HG02885 (cell line): ENCODE results near the gene LRRIQ3.
"Not testable (repeated sequence)": the region's sequence is repeated elsewhere in the genome, so short reads cannot be mapped to it uniquely, and the experiment has no call there.

Experiments used
- ATAC-seq: cut with Tn5 transposase; IDR thresholded peaks from one replicate; pipeline ENCODE4 v1.9.1; 2021; ENCODE audit warnings: mild to moderate bottlenecking; ENCODE audit not compliant: unreplicated experiment, poor library complexity

Gene LRRIQ3

GRCh38 chr1:74197657-74198552, at the start of gene LRRIQ3, which contains the start of gene FPGT:
Gene LRRIQ3, minus strand, starts transcription at chr1:74198176. Its CDS starts 14,492 bp downstream, at chr1:74183684.
Gene FPGT, plus strand, starts transcription at chr1:74198242. Its CDS starts 37 bp downstream, at chr1:74198279.
- ATAC-seq, result peak; percentile 90

DNA sequence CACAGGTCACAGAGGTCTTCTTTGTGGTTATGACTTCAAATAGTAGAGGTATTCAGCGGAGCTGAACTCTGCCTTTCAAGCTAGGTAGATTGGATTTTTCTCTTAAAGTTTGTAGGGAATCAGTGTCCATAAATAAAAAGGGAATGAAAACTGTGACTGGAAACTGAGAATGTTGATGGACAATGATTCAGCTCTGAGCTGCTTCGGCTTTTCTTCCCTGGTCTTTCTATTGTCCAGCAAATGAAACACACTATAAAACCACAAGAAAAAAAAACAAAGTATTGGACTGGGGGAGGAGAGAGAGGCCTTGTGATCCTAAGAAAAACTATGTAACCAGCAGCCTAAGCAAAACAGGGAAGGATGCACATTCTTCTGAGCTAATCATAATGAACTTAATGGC, 48.3 kb upstream of the LRRIQ3 start:
- no peak for ATAC-seq

DNA sequence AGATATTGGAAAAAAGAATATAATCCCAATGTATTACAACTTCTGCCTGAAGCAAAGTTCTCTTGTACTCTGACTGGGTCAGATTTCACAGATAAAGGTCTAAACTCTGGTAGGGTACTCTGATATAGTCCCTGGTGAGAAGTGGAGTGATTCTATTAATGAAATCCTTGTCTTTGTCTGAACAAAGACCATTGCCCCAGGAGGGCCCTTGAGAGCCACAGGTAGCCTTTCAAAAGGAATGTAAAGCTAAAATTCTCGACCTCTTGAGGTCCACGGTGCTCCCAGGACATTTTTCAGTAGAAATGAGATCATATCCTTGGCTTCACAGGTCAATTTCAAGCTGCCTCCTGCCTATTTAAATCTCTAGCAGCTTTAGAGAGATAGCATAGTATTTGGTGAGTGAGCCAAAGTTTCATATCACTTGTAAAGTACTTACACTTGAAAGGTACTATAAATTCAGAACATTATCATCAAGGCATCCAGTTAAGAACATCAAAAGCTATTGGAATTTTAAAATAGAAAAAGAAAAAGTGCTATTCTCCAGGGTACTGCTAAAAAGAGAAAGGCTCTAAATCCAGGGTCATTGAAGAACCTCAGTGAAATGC, 47.3 kb upstream of the LRRIQ3 start:
- ATAC-seq, result no peak

GRCh38 chr1:74237787-74238186, 39.8 kb upstream of the LRRIQ3 start:
- ATAC-seq, result no peak

GRCh38 chr1:74237035-74237434, 39.1 kb upstream of the LRRIQ3 start:
- ATAC-seq, result no peak

DNA sequence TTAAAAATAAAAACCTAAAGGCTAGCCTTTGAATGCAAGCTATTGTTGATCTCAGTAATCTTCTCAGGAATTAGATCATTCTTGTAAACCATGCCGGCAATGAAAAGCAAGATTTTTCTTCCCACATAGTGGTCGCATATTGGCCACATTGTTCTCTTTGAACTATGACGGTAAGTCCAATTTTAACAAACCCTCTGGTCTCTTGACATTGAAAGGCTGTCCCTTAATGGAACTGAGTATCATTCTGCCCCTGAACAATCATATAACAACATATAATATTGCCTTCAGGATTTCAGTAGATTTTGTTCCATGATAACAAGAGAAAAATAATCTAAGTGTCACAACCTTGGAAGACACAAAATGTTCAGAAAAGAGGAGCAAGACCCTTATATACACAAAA, 38.5 kb upstream of the LRRIQ3 start:
- ATAC-seq, result no peak

DNA sequence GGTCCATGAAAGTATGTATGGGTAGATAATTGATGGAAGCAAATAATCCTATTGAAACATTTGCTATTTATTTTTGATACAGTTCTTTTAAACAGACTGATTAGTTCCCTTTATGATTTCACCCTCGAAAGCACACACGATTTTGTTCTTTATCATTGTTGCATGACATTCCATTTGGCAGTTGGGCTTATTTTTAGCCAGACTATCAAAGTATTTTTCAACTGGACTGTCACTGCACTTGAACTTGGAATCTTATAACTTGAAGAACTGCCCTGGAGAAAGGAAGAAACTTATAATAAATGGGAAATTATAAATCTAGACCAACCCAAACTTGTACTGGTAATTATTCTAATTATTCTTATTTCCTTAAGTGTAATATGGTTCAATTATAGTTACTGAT, 37.2 kb upstream of the LRRIQ3 start, which contains the start of gene TNNI3K:
TNNI3K (plus strand) TSS at position 235 of the 400 bp plus-strand sequence; CDS start at position 300, 65 bp downstream.
- no peak for ATAC-seq

GRCh38 chr1:74223453-74223852, 25.5 kb upstream of the LRRIQ3 start:
- ATAC-seq, result no peak

DNA sequence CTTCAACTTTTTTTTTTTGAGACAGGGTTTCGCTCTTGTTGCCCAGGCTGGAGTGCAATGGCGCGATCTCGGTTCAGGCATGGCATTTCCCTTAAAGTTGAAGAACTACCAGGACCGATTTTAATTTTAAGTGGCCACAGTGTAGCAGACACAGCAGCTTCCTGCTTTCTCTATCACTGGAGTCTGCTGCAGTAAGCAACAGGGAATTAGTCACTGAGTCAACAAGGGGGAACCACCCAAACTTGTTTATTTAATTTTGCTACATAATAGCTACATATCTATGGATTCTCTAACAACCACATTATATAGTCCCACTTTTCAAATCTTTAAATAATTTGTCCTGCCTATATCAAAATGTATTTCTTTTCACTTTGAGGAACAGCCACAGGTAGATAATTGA, 24.7 kb upstream of the LRRIQ3 start:
- ATAC-seq, result no peak

DNA sequence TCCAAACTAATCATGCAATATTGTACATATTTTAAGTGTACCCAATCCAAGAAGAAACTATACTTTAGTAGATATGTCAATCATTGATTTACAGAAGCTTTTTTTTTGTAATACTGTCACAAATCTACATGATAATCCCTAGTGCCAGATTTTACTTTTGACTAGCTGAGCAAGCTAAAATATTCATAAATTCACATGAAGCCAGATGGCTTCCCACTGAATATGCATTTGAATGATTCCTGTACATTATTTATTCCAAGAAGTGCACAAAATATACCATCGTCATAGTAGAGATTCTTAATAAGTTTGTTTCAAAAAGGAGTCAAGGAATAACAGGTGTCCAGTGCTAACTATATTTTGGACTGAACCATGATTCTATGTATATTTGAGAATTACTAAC, 17.3 kb upstream of the LRRIQ3 start:
- ATAC-seq, result no peak

GRCh38 chr1:74205266-74205665, 7.3 kb upstream of the LRRIQ3 start:
- no peak for ATAC-seq

DNA sequence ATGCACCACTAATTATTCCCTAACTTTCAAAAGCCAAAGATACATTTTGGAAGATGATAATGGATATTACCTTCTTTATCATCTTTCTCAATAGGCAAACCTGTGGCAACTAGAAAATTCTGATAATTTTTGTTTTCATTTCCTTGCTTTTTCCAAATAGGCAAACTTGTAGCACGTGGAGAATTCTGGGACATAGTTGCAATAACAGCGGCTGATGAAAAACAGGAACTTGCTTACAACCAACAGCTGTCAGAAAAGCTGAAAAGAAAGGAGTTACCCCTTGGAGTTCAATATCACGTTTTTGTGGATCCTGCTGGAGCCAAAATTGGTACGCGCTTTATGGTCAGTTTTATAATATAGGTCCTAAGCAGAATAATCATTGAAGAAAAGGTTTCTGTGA, 1.5 kb upstream of the LRRIQ3 start:
- no peak for ATAC-seq

DNA sequence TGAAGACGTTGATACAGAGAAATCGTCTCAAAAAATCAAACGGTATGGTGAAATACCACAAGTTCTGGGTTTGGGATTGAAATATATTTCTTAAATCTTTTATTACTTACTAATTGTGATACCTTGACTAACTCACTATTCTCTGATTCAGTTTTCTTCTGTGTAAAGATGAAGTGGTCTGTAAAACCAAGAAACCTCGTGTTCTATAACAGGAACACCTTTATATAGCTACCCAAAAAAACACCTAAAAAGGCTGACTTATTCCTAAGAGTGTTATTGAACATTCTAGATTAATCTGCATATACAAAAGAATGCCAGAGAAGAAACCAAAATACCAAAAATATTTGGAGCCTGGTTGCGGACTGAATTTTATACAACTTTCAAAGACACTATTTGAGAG, 721 bp downstream of the LRRIQ3 start:
- peak; percentile 32 for ATAC-seq

DNA sequence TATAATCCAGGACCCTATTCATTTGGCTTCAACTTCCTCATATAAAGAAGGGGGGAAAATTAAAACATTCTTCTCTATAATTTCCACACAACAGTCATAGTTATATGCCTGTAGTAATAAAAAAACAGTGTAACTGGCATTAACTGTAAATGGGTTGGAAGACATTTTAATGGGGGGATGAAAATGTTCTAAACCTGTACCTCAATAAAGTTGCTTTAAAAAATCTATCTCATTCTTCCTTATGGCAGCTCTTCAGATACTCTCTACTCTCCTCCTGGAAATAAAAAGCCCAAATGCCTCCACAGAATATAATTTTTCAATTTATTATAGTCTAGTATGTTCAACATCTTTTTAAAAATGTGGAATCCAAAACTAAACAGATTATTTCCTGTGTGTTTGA, 2.6 kb downstream of the LRRIQ3 start:
- ATAC-seq, result no peak

DNA sequence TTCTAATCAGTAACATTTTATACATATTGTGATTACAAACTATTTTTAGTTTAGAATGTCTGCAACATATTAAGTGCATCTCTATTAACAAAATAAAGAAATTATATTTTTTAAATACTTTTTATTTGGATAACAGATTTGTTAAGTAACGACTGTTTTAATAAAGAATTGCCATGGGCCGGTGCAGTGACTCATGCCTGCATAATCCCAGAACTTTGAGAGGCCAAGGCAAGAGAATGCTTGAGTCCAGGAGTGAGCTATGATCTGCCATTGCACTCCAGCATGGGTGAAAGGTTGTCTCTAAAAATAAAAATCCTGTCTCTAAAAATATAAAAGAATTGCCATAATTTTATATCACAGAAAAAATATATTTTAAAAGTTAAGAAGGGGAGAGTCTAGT, 4.1 kb downstream of the LRRIQ3 start:
- ATAC-seq, result no peak

DNA sequence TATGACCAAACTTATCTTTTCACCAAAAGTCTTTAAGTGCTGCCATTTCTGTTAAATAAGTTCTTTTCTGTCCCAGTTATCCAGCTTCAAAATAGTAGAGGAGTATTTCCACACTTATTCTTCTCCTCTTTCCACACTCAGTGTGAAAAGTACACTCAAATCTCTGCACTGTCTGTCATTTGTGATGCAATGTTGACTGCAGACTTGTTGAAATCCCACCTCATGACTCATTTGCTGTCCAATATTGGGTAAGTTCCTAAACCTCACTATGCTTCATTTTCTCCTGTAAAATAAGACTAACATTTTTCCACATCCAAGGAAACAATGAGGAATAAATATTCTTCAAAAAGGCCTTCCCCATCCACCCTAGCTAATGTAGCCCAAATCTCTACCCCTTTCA, 17.5 kb downstream of the LRRIQ3 start:
- ATAC-seq, result no peak

DNA sequence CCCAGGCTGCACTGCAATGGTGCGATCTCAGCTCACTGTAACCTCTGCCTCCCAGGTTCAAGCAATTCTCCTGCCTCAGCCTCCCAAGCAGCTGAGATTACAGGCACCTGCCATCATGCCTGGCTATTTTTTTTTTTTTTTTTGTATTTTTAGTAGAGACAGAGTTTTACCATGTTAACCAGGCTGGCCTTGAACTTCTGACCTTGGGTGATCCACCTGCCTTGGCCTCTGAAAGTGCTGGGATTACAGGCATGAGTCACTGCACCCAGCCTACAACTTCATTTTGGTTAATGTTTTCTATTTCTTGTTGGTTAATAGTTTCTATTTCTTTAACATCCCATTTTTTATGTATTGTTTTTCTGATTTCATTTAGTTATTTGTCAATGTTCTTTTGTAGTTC, 23.6 kb downstream of the LRRIQ3 start:
- not testable (repeated sequence) for ATAC-seq

- no peak for ATAC-seq
Observed at GRCh38 chr1:74162333-74162732, 35.6 kb downstream of the LRRIQ3 start.

GRCh38 chr1:74161497-74161896, 36.5 kb downstream of the LRRIQ3 start:
- no peak for ATAC-seq

- ATAC-seq, result no peak
Observed at GRCh38 chr1:74160046-74160445, 37.9 kb downstream of the LRRIQ3 start.

DNA sequence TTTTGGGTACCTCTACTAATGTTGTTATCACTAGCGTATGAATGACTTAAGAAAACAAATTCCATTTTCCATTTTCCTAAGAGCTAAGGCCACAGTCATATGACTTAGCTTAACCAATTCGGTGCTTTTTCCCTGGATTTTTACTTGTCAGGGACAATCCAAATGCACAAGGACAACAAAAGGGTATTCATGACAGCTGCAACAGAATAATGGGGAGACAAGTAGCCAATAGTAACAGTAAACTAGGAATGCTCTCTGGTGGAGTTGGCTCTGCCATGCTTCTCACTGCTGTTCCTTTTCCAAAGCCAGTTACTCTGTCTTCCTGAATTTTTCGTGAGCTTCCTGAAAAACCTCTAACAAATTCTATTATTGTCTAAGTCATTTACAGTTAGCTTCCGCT, 52.9 kb downstream of the LRRIQ3 start:
- ATAC-seq, result no peak

DNA sequence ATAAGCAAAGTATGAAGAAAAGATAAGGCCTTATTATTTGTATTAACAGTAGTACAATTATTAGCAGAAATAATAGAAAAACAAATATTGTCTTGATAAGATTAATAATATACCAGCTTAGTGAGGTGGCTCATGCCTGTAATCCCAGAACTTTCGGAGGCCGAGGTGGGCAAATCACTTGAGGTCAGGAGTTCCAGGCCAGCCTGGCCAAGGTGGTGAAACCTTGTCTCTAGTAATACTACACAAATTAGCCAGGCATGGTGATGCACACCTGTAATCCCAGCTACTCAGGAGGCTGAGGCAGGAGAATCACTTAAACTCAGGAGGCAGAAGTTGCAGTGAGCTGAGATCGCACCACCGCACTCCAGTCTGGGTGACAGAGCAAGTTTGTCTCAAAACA, 80.6 kb downstream of the LRRIQ3 start:
- ATAC-seq, result not testable (repeated sequence)
